C4-2B (cell line): ENCODE data around the gene POR.

Experiments used
- H3K27ac ChIP-seq: fragments of 450-650 bp; 2 replicates; pipeline ENCODE4 v1.5.1; 2017
- ZFX ChIP-seq: fragments of 450-650 bp; IDR thresholded peaks from 2 replicates; pipeline ENCODE4 v1.6.1; 2017
- TF ChIP-seq, protein P1 (sequence below): fragments of 450-650 bp; conservative IDR thresholded peaks from 2 replicates; pipeline ENCODE4 v1.5.1; 2017; ENCODE audit warnings: mild to moderate bottlenecking

POR gene

DNA sequence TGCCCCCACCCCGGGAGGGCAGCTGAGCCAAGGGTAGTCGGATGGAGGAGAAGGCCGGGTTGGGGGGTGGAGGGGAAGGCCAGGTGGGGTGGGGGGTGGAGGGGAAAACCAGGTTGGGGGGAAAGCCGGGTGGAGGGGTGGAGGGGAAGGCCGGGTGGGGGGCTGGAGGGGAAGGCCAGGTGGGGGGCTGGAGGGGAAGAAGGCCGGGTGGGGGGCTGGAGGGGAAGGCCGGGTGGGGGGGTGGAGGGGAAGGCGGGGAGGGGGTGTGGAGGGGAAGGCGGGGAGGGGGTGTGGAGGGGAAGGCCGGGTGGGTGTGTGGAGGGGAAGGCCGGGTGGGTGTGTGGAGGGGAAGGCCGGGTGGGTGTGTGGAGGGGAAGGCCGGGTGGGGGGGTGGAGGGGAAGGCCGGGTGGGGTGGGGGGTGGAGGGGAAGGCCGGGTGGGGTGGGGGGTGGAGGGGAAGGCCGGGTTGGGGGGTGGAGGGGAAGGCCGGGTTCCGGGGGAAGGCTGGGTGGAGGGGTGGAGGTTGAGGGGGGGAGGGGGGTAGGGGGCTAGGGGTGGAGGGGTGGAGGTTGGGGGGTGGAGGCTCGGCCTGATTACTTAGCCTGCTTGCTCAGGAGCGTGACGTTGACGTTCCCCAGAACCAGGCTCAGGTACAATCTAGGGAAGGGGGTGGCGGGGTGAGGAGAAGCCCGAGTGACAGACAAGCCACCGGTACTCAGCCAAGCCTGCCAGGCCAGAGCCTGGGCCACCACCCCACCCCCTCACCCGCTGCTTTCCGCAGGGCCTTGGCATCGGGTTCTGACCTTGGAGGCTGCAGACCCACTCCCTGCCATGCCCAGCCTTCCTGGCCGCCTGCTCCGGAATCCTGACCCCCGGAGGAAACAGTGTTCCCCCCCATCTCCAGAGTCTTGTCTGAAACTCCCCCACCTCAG is 73.9 kb downstream of the POR start:
- no peak for TF ChIP-seq ZFX
- TF ChIP-seq, protein P1, sequence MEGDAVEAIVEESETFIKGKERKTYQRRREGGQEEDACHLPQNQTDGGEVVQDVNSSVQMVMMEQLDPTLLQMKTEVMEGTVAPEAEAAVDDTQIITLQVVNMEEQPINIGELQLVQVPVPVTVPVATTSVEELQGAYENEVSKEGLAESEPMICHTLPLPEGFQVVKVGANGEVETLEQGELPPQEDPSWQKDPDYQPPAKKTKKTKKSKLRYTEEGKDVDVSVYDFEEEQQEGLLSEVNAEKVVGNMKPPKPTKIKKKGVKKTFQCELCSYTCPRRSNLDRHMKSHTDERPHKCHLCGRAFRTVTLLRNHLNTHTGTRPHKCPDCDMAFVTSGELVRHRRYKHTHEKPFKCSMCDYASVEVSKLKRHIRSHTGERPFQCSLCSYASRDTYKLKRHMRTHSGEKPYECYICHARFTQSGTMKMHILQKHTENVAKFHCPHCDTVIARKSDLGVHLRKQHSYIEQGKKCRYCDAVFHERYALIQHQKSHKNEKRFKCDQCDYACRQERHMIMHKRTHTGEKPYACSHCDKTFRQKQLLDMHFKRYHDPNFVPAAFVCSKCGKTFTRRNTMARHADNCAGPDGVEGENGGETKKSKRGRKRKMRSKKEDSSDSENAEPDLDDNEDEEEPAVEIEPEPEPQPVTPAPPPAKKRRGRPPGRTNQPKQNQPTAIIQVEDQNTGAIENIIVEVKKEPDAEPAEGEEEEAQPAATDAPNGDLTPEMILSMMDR: no peak
- no peak overlapping the region for H3K27ac ChIP-seq

- H3K27ac ChIP-seq: no peak overlapping the region
- TF ChIP-seq, protein P1: no peak
- TF ChIP-seq ZFX: no peak
Observed at GRCh38 chr7:75989500-75990388, 74.8 kb downstream of the POR start.

- TF ChIP-seq ZFX: no peak
- TF ChIP-seq, protein P1: no peak
- no peak overlapping the region for H3K27ac ChIP-seq
Observed at GRCh38 chr7:75991531-75992082, 76.7 kb downstream of the POR start.

GRCh38 chr7:75992083-75992755 is 77.3 kb downstream of the POR start:
- H3K27ac ChIP-seq: no peak overlapping the region
- TF ChIP-seq, protein P1: no peak

- TF ChIP-seq ZFX: no peak
Observed at GRCh38 chr7:75993689-75994387, 78.9 kb downstream of the POR start.

DNA sequence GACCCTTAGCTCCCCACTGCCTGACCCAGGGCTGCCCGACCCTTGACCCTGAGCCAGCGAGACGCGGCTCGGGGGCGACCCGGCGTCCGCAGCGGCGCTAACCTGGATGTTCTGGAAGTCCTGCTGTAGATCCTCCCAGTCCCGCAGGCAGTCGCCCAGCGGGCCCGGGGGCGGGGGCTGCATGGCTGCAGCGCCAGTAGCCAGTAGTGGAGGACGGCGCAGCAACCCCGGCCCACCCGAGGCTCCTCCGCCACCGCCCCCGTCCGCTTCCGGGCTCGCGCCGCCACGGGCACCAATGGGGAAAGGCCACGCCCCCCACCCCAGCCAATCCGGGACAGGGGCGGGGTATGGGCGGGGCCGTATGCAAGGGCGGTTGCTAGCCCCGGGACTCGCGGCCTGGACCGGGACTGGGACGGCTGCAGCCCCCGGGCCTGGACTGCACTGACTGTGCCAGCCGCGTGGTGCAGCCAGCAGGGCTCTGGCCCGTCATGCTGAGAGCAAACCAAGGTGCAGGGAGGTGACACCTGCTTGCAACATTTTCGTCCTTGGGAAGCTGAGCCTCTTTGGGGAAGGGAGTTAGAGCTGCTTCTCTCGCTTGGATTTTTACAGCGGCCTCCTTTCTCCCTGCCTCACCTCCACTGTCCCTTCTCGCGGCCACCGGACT is 79.6 kb downstream of the POR start, which contains the start of gene TMEM120A:
TSS of gene TMEM120A (minus strand) at position 208 of the 664 bp plus-strand sequence. CDS start at position 183, 25 bp downstream.
- TF ChIP-seq, protein P1: no peak
- peak; percentile 78; the same call in 1 of the 2 replicates for TF ChIP-seq ZFX
- H3K27ac ChIP-seq: peak within 1 kb of the TSS; percentile 88

More at GRCh38 chr7:75993689-75994387, 78.9 kb downstream of the POR start:
- peak overlapping the region; percentile 88 for H3K27ac ChIP-seq
